C4-2B (cell line): ENCODE results near the gene AIFM3.
"Not testable (repeated sequence)": the region's sequence is repeated elsewhere in the genome, so short reads cannot be mapped to it uniquely, and the experiment has no call there.

Experiments used
- H3K27ac ChIP-seq: fragments of 450-650 bp; 2 replicates; pipeline ENCODE4 v1.5.1; 2017
- ZFX ChIP-seq: fragments of 450-650 bp; IDR thresholded peaks from 2 replicates; pipeline ENCODE4 v1.6.1; 2017
- TF ChIP-seq, protein P1 (sequence below): fragments of 450-650 bp; conservative IDR thresholded peaks from 2 replicates; pipeline ENCODE4 v1.5.1; 2017; ENCODE audit warnings: mild to moderate bottlenecking

AIFM3 gene

DNA sequence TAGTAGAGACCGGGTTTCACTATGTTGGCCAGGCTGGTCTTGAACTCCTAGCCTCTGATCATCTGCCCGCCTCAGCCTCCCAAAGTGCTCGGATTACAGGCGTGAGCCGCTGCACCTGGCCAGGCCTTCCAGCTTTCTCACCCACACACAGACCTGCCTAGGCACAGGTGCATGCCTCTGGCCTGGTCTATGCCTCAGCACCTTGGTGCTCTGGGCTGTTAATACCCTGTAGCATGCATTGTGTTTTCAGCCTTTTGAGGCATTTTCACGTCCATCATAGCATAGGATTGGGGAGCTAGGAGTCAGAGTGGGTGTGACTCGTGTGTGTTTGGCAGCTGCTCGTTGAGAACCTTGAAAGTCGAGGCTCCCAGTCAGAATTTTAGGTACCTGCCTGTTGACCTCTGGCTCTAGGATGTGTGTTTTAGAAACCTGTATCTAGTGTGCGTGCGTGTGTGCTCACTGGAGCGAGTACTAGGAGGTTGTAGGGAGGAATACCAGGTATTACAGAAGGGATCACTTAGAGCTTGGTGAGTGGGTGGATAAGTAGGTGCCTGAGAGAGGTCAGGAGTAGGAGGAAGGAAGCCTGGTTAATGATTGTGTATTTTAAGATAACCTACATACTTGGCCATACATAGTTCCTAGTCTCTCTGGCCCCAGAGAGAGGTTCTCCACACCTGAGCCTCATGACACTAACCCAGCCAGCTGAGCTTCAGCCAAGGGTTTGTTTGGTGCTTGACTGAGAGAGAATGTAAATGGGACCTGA lies 29.8 kb upstream of the AIFM3 start:
- H3K27ac ChIP-seq, result no peak overlapping the region
- no peak for TF ChIP-seq ZFX
- TF ChIP-seq, protein P1, sequence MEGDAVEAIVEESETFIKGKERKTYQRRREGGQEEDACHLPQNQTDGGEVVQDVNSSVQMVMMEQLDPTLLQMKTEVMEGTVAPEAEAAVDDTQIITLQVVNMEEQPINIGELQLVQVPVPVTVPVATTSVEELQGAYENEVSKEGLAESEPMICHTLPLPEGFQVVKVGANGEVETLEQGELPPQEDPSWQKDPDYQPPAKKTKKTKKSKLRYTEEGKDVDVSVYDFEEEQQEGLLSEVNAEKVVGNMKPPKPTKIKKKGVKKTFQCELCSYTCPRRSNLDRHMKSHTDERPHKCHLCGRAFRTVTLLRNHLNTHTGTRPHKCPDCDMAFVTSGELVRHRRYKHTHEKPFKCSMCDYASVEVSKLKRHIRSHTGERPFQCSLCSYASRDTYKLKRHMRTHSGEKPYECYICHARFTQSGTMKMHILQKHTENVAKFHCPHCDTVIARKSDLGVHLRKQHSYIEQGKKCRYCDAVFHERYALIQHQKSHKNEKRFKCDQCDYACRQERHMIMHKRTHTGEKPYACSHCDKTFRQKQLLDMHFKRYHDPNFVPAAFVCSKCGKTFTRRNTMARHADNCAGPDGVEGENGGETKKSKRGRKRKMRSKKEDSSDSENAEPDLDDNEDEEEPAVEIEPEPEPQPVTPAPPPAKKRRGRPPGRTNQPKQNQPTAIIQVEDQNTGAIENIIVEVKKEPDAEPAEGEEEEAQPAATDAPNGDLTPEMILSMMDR, result no peak

DNA sequence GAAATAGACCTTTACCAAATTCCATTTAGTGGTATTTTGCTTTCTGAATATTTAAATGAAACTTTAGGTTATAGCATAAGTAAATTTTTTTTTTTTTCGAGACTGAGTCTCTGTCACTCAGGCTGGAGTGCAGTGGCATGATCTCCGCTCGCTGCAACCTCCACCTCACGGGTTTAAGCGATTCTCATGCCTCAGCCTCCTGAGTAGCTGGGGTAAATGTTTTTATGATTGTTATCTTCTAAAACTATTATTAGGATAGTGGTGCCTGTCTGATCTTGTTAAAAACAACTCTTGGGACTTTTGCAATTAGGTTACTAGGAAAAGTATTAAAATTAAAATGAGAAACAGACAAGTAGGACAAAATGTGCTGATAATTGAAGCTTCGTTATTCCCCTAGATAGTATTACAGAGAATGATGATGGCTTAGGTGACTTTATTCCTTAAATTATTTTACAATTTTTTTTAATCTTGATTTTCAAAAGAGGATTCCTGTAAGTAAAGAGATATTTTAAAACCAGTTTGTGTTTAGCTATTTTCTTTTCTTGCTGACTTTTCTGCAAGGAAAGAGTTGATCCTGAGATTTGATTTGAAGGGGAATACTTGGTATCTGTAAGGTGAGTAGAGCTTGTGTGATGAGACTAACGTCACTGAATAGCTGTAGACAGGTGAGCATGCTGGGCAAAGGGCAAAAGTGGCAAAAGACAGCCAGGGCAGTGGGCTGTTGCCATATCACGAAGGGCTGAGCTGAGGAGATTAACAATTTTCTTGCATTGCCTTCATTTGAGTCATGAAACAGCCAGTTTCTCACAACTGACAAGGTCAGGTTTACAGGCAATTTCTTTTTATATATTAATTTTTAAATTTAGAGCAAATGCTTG lies 29.0 kb upstream of the AIFM3 start:
- TF ChIP-seq, protein P1, result no peak
- no peak for TF ChIP-seq ZFX
- H3K27ac ChIP-seq, result no peak overlapping the region

DNA sequence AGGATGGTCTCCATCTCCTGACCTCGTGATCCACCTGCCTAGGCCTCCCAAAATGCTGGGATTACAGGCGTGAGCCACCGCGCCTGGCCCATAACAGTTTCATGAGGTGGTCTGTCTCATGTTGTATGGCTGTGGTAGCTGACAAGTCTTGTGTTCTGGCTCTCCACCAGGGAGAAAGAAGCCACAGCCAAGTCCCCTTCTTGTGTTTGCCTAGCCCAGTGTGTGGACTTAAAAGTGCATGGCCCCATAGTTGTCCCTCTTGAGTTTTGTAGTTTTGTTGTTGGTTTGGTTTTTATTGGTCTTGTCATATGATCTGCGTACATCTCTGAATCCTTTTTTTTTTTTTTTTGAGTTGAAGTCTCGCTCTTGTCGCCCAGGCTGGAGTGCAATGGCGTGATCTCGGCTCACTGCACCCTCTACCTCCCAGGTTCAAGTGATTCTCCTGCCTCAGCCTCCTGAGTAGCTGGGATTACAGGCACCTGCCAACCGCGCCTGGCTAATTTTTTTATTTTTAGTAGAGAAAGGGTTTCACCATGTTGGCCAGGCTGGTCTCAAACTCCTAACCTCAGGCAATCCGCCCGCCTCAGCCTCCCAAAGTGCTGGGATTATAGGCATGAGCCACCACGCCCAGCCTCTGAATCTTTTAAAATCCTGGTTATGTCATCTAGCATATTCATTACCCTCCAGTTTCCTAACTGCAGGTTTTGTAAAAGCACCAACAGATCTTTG lies 27.4 kb upstream of the AIFM3 start:
- H3K27ac ChIP-seq, result not testable (repeated sequence)

DNA sequence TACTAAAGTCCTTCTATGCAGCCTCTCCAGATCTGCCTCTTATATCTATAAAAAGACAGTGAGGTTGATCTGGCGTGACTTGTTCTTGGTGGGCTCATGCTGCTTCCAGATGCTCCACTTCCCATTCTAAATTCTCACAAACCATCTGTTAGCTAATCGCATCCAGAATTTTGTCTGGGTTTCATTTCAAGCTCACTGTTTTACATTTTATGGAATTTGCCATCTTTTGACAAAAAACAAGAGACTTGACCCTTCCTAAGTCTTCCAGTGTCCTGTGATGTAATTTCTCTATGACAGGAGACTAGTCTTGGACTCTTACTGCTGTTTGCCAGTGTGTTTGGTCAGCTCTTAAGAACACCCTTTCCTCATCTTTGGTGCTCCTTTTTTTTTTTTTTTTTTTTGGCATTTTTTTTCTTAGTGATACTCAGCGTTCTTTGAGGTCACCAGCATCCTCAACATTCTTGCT lies 26.8 kb upstream of the AIFM3 start:
- no peak overlapping the region for H3K27ac ChIP-seq
- TF ChIP-seq, protein P1, result no peak
- no peak for TF ChIP-seq ZFX

DNA sequence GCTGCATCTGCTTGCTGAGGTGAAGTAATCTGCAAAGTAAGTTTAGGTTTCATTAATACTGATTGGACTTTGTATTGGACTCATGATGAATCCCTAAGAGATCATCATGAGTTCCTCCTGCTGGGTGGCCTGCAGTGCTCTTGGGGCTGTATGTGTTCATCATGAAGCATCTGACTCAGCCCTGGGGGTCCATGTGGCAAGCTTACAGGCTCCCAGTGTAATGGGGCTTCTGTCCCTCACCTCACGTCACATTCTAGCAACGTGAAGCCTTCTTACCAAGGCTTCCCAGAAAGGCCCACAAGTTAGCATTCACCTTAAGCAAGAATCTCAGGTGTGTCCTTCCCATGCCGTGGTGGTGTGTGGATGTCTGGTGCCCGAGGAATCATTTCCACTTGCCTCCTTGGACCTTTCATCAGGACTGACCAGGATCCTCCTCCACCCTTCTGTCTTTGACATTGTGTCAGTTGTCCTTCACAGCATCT lies 26.1 kb upstream of the AIFM3 start:
- no peak for TF ChIP-seq ZFX
- TF ChIP-seq, protein P1, result no peak
- H3K27ac ChIP-seq, result no peak overlapping the region

DNA sequence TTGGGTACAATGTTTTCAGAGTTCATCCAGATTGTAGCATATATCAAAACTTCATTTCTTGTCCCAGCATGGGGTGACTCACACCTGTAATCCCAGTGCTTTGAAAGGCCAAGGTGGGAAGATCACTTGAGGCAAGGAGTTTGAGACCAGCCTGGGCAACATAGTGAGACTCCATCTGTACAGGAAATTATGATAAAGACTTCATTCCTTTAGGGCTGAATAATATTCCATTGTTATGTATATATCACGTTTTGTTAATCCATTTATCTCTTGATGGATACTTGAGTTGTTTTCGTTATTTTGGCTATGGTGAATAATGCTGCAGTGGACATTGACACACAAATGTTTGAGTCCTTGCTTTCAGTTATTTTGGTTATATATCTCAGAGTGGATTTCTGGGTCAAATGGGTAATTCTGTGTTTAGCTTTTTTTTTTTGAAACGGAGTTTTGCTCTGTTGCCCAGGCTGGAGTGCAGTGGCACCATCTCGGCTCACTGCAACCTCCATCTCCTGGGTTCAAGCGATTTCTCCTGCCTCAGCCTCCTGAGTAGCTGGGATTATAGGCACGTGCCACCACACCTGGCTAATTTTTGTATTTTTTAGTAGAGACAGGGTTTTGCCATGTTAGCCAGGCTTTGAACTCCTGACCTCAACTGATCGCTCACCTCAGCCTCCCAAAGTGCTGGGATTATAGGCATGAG lies 24.7 kb upstream of the AIFM3 start:
- not testable (repeated sequence) for H3K27ac ChIP-seq

DNA sequence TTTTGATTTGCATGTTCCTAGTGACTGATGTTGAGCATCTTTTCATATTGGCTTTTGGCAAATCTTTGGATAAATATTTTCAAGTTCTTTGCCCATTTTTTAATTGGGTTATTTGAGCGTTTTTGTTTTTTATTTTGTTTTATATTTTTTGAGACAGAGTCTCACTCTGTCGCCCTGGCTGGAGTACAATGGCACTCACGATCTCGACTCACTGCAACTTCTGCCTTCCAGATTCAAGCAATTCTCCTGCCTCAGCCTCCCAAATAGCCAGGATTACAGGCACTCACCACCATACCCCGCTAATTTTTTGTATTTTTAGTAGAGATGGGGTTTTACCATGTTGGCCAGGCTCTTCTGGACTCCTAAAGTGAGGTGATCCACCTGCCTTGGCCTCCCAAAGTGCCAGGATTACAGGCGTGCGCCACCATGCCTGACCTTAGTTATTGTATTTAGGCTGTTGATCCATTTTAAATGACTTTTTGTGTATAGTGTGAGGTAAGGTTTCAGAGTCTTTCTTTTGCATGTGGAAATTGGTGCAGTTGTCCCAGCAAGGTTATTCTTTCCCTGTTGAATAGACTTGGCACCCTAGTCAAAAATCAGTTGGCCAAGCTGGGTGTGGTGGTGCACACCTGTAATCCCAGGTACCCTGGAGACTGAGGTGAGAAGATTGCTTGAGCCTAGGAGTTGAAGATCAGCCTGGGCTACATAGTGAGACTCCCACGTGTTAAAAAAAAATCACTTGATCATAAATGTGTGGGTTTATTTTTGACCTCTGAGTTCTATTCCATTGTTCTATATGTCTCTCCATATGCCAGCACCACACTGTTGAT lies 23.7 kb upstream of the AIFM3 start:
- TF ChIP-seq ZFX, result no peak
- TF ChIP-seq, protein P1, result no peak
- no peak overlapping the region for H3K27ac ChIP-seq
